DOHH2 (cell line): ENCODE data around the gene FRMD8.

Source experiments
- EZH2phosphoT487 ChIP-seq: fragments of 200-600 bp; sonication (generic); IDR thresholded peaks from 2 replicates; pipeline ENCODE4 v1.6.1; 2017; ENCODE audit warnings: borderline replicate concordance, mild to moderate bottlenecking, antibody characterized with exemption, low read length, moderate library complexity, mixed read lengths
- TF ChIP-seq, protein P1 (sequence below): fragments of 200-600 bp; sonication (generic); IDR thresholded peaks from one replicate; pipeline ENCODE4 v1.5.1; 2014; ENCODE audit warnings: antibody characterized with exemption, mild to moderate bottlenecking, low read depth, low read length; ENCODE audit not compliant: poor library complexity, severe bottlenecking

DNA sequence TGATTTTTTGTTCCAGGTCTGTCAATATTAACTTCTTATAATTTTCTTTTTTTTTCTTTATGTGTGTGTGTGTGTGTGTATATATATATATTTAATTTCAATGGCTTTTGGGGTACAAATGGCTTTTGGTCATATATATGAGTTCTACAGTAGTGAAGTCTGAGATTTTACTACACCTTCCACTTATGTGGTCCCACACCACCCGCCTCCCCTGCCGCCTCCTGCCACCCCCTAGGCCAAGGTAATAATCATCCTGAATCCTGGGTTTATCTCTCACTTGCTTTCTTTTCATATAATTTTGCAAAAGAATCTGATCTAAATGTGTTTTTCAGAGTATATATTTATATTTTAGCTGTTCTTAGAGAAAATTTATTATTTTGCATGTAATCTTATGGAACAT is 47.2 kb downstream of the FRMD8 start:
- TF ChIP-seq, protein P1, sequence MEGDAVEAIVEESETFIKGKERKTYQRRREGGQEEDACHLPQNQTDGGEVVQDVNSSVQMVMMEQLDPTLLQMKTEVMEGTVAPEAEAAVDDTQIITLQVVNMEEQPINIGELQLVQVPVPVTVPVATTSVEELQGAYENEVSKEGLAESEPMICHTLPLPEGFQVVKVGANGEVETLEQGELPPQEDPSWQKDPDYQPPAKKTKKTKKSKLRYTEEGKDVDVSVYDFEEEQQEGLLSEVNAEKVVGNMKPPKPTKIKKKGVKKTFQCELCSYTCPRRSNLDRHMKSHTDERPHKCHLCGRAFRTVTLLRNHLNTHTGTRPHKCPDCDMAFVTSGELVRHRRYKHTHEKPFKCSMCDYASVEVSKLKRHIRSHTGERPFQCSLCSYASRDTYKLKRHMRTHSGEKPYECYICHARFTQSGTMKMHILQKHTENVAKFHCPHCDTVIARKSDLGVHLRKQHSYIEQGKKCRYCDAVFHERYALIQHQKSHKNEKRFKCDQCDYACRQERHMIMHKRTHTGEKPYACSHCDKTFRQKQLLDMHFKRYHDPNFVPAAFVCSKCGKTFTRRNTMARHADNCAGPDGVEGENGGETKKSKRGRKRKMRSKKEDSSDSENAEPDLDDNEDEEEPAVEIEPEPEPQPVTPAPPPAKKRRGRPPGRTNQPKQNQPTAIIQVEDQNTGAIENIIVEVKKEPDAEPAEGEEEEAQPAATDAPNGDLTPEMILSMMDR = no peak
- TF ChIP-seq EZH2phosphoT487 = no peak
